ENCODE data around the gene ALDH1A2. TPM values are rescaled to one million over a fixed set of nuclear protein-coding genes. Genes with fewer than 3 reads are reported as not detected.

ALDH1A2 gene
- total RNA-seq, 1 donor from 2014 or later: 27.3 TPM

GRCh38 chr15:58015565-58015964, 49.9 kb downstream of the ALDH1A2 start:
- ATAC-seq (no peak), DNase-seq (no peak)
- peaks cover 8% of the 10 kb centered on the region for H3K27me3 ChIP-seq
- H3K36me3 ChIP-seq: no peaks in the 10 kb centered on the region
- no peaks in the 10 kb centered on the region for H3K4me1 ChIP-seq
- intact Hi-C loops (cut with DNase I): no loop called here
- no peak overlapping the region for H3K27ac ChIP-seq
- no peaks in the 10 kb centered on the region for H3K9me3 ChIP-seq
- no peak for TF ChIP-seq CTCF (IDR thresholded peaks at IDR 0.05)
- no peak overlapping the region for H3K4me3 ChIP-seq

DNA sequence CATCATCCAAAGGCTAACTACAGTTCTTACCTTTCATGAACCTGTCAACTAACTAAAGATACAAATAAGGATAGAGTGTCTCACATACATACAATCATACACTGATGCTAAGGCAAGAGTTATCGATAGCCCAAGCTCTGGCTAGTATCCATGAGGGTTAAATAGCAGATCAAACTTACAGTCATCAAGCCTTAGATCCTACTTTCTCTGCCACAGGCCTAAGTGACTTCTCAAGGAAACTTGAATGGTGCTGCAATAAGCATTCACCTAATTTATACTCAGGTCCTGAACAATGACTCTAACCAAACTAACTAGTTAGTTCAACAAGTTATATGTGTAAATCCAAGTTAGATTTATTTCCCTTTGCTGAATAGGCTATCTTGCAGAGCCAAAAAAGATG, 51.0 kb downstream of the ALDH1A2 start:
- H3K27ac ChIP-seq: no peak overlapping the region
- intact Hi-C loops (cut with DNase I): no loop called here
- TF ChIP-seq CTCF (IDR thresholded peaks at IDR 0.05): no peak
- peaks cover 8% of the 10 kb centered on the region for H3K27me3 ChIP-seq
- H3K36me3 ChIP-seq: no peaks in the 10 kb centered on the region
- no peak overlapping the region for H3K4me3 ChIP-seq
- DNase-seq: no peak
- ATAC-seq: no peak
- no peaks in the 10 kb centered on the region for H3K4me1 ChIP-seq
- H3K9me3 ChIP-seq: no peaks in the 10 kb centered on the region

GRCh38 chr15:58014040-58014439, 51.5 kb downstream of the ALDH1A2 start:
- Histone ChIP-seq H3K9me3 (no peaks in the 10 kb centered on the region), H3K4me1 (no peaks in the 10 kb centered on the region), H3K4me3 (no peak overlapping the region), H3K27ac (no peak overlapping the region), H3K27me3 (peaks cover 8% of the 10 kb centered on the region), H3K36me3 (no peaks in the 10 kb centered on the region)
- DNase-seq (no peak), ATAC-seq (no peak)
- intact Hi-C loops (cut with DNase I): no loop called here
- no peak for TF ChIP-seq CTCF (IDR thresholded peaks at IDR 0.05)

DNA sequence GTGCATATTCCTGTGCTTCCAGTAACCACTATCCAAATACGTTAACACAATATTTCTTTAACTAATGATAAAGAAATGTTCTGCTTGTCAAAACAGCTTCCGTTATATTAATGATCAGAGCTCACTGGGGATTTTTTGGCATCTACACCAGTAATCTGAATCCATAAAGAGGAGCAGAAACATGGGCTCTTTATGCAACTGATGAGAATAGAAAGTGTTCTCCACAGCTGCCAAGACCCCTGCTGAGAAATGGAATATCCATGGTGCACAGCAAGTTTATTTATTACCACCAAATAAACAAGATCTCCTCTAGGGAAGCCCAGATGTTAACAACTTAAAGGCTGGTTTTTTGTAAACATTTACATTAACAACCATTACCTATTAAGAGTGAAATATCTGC, 54.5 kb downstream of the ALDH1A2 start:
- Histone ChIP-seq H3K27ac (no peak overlapping the region), H3K9me3 (no peaks in the 10 kb centered on the region), H3K36me3 (no peaks in the 10 kb centered on the region), H3K4me3 (no peak overlapping the region), H3K4me1 (no peaks in the 10 kb centered on the region), H3K27me3 (peaks cover 7% of the 10 kb centered on the region)
- ATAC-seq (no peak), DNase-seq (no peak)
- intact Hi-C loops (cut with DNase I): no loop called here
- no peak for TF ChIP-seq CTCF (IDR thresholded peaks at IDR 0.05)

GRCh38 chr15:58003810-58004209, 61.7 kb downstream of the ALDH1A2 start:
- no peak for TF ChIP-seq CTCF (IDR thresholded peaks at IDR 0.05)
- ATAC-seq: no peak

More at GRCh38 chr15:58003810-58004209, 61.7 kb downstream of the ALDH1A2 start:
- intact Hi-C loops (cut with DNase I): no loop called here
- Histone ChIP-seq H3K27ac (no peak overlapping the region), H3K36me3 (no peaks in the 10 kb centered on the region), H3K27me3 (peaks cover 3% of the 10 kb centered on the region), H3K9me3 (no peaks in the 10 kb centered on the region), H3K4me1 (no peaks in the 10 kb centered on the region), H3K4me3 (no peak overlapping the region)
- DNase-seq: no peak

Measured in upper lobe of right lung (tissue), 1 donor.